CD4-positive, alpha-beta T cell treated with Interleukin-6 for 4 hours (primary cell): ENCODE measurements around the gene VPREB1.
"Not testable (repeated sequence)": the region's sequence is repeated elsewhere in the genome, so short reads cannot be mapped to it uniquely, and the experiment has no call there.

Source experiments
- DNase-seq: peaks from one replicate; pipeline ENCODE4 v3.0.0-alpha.2; 2020; ENCODE audit warnings: mixed read lengths

VPREB1 gene

GRCh38 chr22:22214819-22215329, 29.7 kb upstream of the VPREB1 start:
- DNase-seq, result no peak

GRCh38 chr22:22215659-22216449, 28.7 kb upstream of the VPREB1 start:
- DNase-seq, result no peak

- no peak for DNase-seq
These were observed 28.1 kb upstream of the VPREB1 start for GRCh38 chr22:22216450-22216959.

- DNase-seq, result no peak
These were observed 26.3 kb upstream of the VPREB1 start for GRCh38 chr22:22218302-22218701.

- no peak for DNase-seq
These were observed 25.2 kb upstream of the VPREB1 start for GRCh38 chr22:22219140-22219996.

GRCh38 chr22:22221043-22221442, 23.5 kb upstream of the VPREB1 start:
- DNase-seq, result not testable (repeated sequence)

- DNase-seq, result no peak
These were observed 18.0 kb upstream of the VPREB1 start for GRCh38 chr22:22226448-22227187.

GRCh38 chr22:22228421-22228820, 16.2 kb upstream of the VPREB1 start:
- DNase-seq, result no peak

- no peak for DNase-seq
These were observed 15.7 kb upstream of the VPREB1 start for GRCh38 chr22:22228921-22229320.

- DNase-seq, result no peak
These were observed 14.7 kb upstream of the VPREB1 start for GRCh38 chr22:22229683-22230420.

- DNase-seq, result no peak
These were observed 14.1 kb upstream of the VPREB1 start for GRCh38 chr22:22230438-22230837.

- DNase-seq, result no peak
These were observed 11.5 kb upstream of the VPREB1 start for GRCh38 chr22:22233081-22233480.

GRCh38 chr22:22235558-22235957, 9.0 kb upstream of the VPREB1 start:
- peak; percentile 67 for DNase-seq

GRCh38 chr22:22237521-22237920, 7.1 kb upstream of the VPREB1 start:
- DNase-seq, result no peak

GRCh38 chr22:22239311-22239939, 5.2 kb upstream of the VPREB1 start:
- no peak for DNase-seq

- no peak for DNase-seq
These were observed 3.1 kb upstream of the VPREB1 start for GRCh38 chr22:22241554-22241898.

GRCh38 chr22:22242488-22242887, 2.1 kb upstream of the VPREB1 start:
- no peak for DNase-seq

GRCh38 chr22:22243033-22243680, 1.4 kb upstream of the VPREB1 start:
- no peak for DNase-seq

GRCh38 chr22:22245256-22245909, 797 bp downstream of the VPREB1 start:
- DNase-seq, result no peak

GRCh38 chr22:22245935-22246525, 1.4 kb downstream of the VPREB1 start:
- DNase-seq, result no peak
